OCI-LY3 (cell line): ENCODE results near the gene CDK19.
"Not testable (repeated sequence)": the region's sequence is repeated elsewhere in the genome, so short reads cannot be mapped to it uniquely, and the experiment has no call there.

Source experiments
- H2AFZ ChIP-seq: fragments of 200-600, 300-600 bp; shearing (Covaris generic); 2 replicates; pipeline ENCODE4 v1.6.0; 2014; ENCODE audit warnings: antibody characterized with exemption, low read depth, low read length
- H3K27ac ChIP-seq: fragments of 200-600, 300-600 bp; sonication (generic); 2 replicates; pipeline ENCODE4 v1.5.1; 2014; ENCODE audit warnings: mild to moderate bottlenecking, low read length, moderate library complexity, mixed read lengths
- H3K27me3 ChIP-seq: fragments of 200-600, 300-600 bp; sonication (generic); 2 replicates; pipeline ENCODE4 v1.6.1; 2014; ENCODE audit warnings: low read depth, low read length, mixed read lengths
- H3K36me3 ChIP-seq: fragments of 200-600, 300-600 bp; sonication (generic); replicated peaks from 2 replicates; pipeline ENCODE3; 2014; ENCODE audit warnings: low read depth, low read length, mixed read lengths
- H3K4me1 ChIP-seq: fragments of 300-600, 200-600 bp; sonication (generic); 2 replicates; pipeline ENCODE4 v1.6.1; 2014; ENCODE audit warnings: low read length, mixed read lengths
- H3K4me2 ChIP-seq: fragments of 200-600, 300-600 bp; sonication (generic); 2 replicates; pipeline ENCODE4 v1.6.1; 2014; ENCODE audit warnings: low read length, mixed read lengths
- H3K4me3 ChIP-seq: fragments of 300-600, 200-600 bp; sonication (generic); 2 replicates; pipeline ENCODE4 v1.5.1; 2014; ENCODE audit warnings: antibody characterized with exemption, mild to moderate bottlenecking, low read length, moderate library complexity
- H3K79me2 ChIP-seq: fragments of 300-600, 200-600 bp; shearing (Covaris generic); 2 replicates; pipeline ENCODE4 v1.6.1; 2014; ENCODE audit warnings: mild to moderate bottlenecking, low read length, mixed read lengths
- H3K9ac ChIP-seq: fragments of 300-600, 200-600 bp; shearing (Covaris generic); 2 replicates; pipeline ENCODE4 v1.6.0; 2014; ENCODE audit warnings: mild to moderate bottlenecking, low read length, moderate library complexity
- H3K9me3 ChIP-seq: fragments of 200-600, 300-600 bp; shearing (Covaris generic); 2 replicates; pipeline ENCODE4 v1.6.1; 2014; ENCODE audit warnings: low read length, mixed read lengths; ENCODE audit not compliant: insufficient read depth
- H4K20me1 ChIP-seq: fragments of 200-600, 300-600 bp; sonication (generic); 2 replicates; pipeline ENCODE4 v1.6.1; 2016; ENCODE audit warnings: low read length, mixed read lengths; ENCODE audit not compliant: insufficient read depth
- CTCF ChIP-seq: fragments of 200-600, 300-600 bp; sonication (generic); IDR thresholded peaks from 2 replicates; pipeline ENCODE4 v1.5.1; 2014; ENCODE audit warnings: antibody characterized with exemption, low read length, low read depth
- EZH2phosphoT487 ChIP-seq: fragments of 200-600 bp; shearing (Covaris generic); IDR thresholded peaks from 2 replicates; pipeline ENCODE4 v1.6.1; 2018; ENCODE audit warnings: antibody characterized with exemption, mixed run types, low read depth

Gene CDK19

GRCh38 chr6:110849781-110850180 lies 34.5 kb upstream of the CDK19 start:
- Histone ChIP-seq H3K27ac (no peak overlapping the region), H3K36me3 (no peaks in the 10 kb centered on the region), H3K4me1 (no peaks in the 10 kb centered on the region), H4K20me1 (no peaks in the 10 kb centered on the region), H3K9me3 (no peaks in the 10 kb centered on the region), H2AFZ (no peak overlapping the region), H3K4me3 (no peak overlapping the region), H3K9ac (no peak overlapping the region), H3K27me3 (0 out of 2 replicates have a peak, but pooled peaks cover 4% of the 10 kb centered on the region), H3K4me2 (no peak overlapping the region), H3K79me2 (no peaks in the 10 kb centered on the region)
- TF ChIP-seq CTCF (no peak), EZH2phosphoT487 (no peak)

GRCh38 chr6:110841266-110841665 lies 26.0 kb upstream of the CDK19 start:
- Histone ChIP-seq H3K9me3 (no peaks in the 10 kb centered on the region), H3K79me2 (no peaks in the 10 kb centered on the region), H3K36me3 (no peaks in the 10 kb centered on the region), H3K4me1 (no peaks in the 10 kb centered on the region), H3K27ac (no peak overlapping the region), H3K27me3 (no peaks in the 10 kb centered on the region), H3K4me3 (no peak overlapping the region), H3K9ac (no peak overlapping the region), H2AFZ (no peak overlapping the region), H3K4me2 (no peak overlapping the region), H4K20me1 (no peaks in the 10 kb centered on the region)
- no peak for TF ChIP-seq EZH2phosphoT487
- TF ChIP-seq CTCF: no peak

GRCh38 chr6:110835751-110836150 lies 20.5 kb upstream of the CDK19 start:
- H3K79me2 ChIP-seq, H3K9ac ChIP-seq, H3K4me1 ChIP-seq: not testable (repeated sequence)

GRCh38 chr6:110833831-110834230 lies 18.6 kb upstream of the CDK19 start:
- Histone ChIP-seq H3K9ac (no peak overlapping the region), H4K20me1 (no peaks in the 10 kb centered on the region), H2AFZ (no peak overlapping the region), H3K27ac (no peak overlapping the region), H3K36me3 (no peaks in the 10 kb centered on the region), H3K4me3 (no peak overlapping the region), H3K9me3 (no peaks in the 10 kb centered on the region), H3K4me2 (no peak overlapping the region), H3K79me2 (no peaks in the 10 kb centered on the region), H3K4me1 (no peaks in the 10 kb centered on the region), H3K27me3 (no peaks in the 10 kb centered on the region)
- TF ChIP-seq CTCF: no peak
- TF ChIP-seq EZH2phosphoT487: no peak

More at GRCh38 chr6:110835751-110836150, 20.5 kb upstream of the CDK19 start:
- H2AFZ ChIP-seq, H3K4me2 ChIP-seq, H3K27ac ChIP-seq, H3K36me3 ChIP-seq, H3K27me3 ChIP-seq, H3K9me3 ChIP-seq, H4K20me1 ChIP-seq, H3K4me3 ChIP-seq: not testable (repeated sequence)

GRCh38 chr6:110831405-110831804 lies 16.1 kb upstream of the CDK19 start:
- no peaks in the 10 kb centered on the region for H4K20me1 ChIP-seq
- H3K79me2 ChIP-seq: no peaks in the 10 kb centered on the region
- no peak for TF ChIP-seq CTCF
- TF ChIP-seq EZH2phosphoT487: no peak
- no peaks in the 10 kb centered on the region for H3K36me3 ChIP-seq
- H3K4me1 ChIP-seq: no peaks in the 10 kb centered on the region
- H3K27me3 ChIP-seq: no peaks in the 10 kb centered on the region
- no peak overlapping the region for H3K27ac ChIP-seq
- H3K9ac ChIP-seq: no peak overlapping the region
- H3K4me3 ChIP-seq: no peak overlapping the region
- H2AFZ ChIP-seq: no peak overlapping the region
- no peaks in the 10 kb centered on the region for H3K9me3 ChIP-seq
- no peak overlapping the region for H3K4me2 ChIP-seq
